Measurements from ENCODE around the gene RYR2.
"Not testable (repeated sequence)": the region's sequence is repeated elsewhere in the genome, so short reads cannot be mapped to it uniquely, and the experiment has no call there.

The RYR2 gene

GRCh38 chr1:237820634-237821033, 778.6 kb downstream of the RYR2 start:
- not testable (repeated sequence) for DNase-seq

GRCh38 chr1:237832858-237833257, 790.9 kb downstream of the RYR2 start:
- no peak for DNase-seq

GRCh38 chr1:237834048-237834447, 792.1 kb downstream of the RYR2 start:
- DNase-seq, result no peak

GRCh38 chr1:237834461-237834860, 792.5 kb downstream of the RYR2 start:
- no peak for DNase-seq

- no peak for DNase-seq
Measured at GRCh38 chr1:237838320-237838719, 796.3 kb downstream of the RYR2 start.

- no peak for DNase-seq
Measured at GRCh38 chr1:237838904-237839534, 797.0 kb downstream of the RYR2 start.

- DNase-seq, result no peak
Measured at GRCh38 chr1:237841485-237841884, 799.5 kb downstream of the RYR2 start.

- DNase-seq, result not testable (repeated sequence)
Measured at GRCh38 chr1:237843516-237843915, 801.5 kb downstream of the RYR2 start.

- DNase-seq, result peak; percentile 65
Measured at GRCh38 chr1:237851210-237851845, 809.3 kb downstream of the RYR2 start.

GRCh38 chr1:237852342-237852741, 810.4 kb downstream of the RYR2 start:
- DNase-seq, result no peak

- DNase-seq, result no peak
Measured at GRCh38 chr1:237857455-237857854, 815.5 kb downstream of the RYR2 start.

GRCh38 chr1:237858992-237859391, 817.0 kb downstream of the RYR2 start:
- no peak for DNase-seq

GRCh38 chr1:237861944-237862343, 820.0 kb downstream of the RYR2 start:
- DNase-seq, result no peak

GRCh38 chr1:237863234-237863633, 821.2 kb downstream of the RYR2 start:
- DNase-seq, result no peak

GRCh38 chr1:237864338-237865244, 822.6 kb downstream of the RYR2 start:
- DNase-seq, result peak; percentile 87

GRCh38 chr1:237867380-237867888, 825.5 kb downstream of the RYR2 start:
- DNase-seq, result no peak

GRCh38 chr1:237868817-237869600, 827.0 kb downstream of the RYR2 start:
- no peak for DNase-seq

GRCh38 chr1:237873487-237874211, 831.7 kb downstream of the RYR2 start:
- DNase-seq, result no peak

- no peak for DNase-seq
Measured at GRCh38 chr1:237875291-237875690, 833.3 kb downstream of the RYR2 start.

- peak; percentile 59 for DNase-seq
Measured at GRCh38 chr1:237877631-237878030, 835.6 kb downstream of the RYR2 start.

- no peak for DNase-seq
Measured at GRCh38 chr1:237878406-237878805, 836.4 kb downstream of the RYR2 start.

- DNase-seq, result no peak
Measured at GRCh38 chr1:237879195-237879594, 837.2 kb downstream of the RYR2 start.
